HG02759 (cell line): Measurements from ENCODE around the gene ELAVL2.

Experiments used
- ATAC-seq: cut with Tn5 transposase; IDR thresholded peaks from one replicate; pipeline ENCODE4 v1.9.1; 2021; ENCODE audit warnings: mild to moderate bottlenecking, moderate library complexity; ENCODE audit not compliant: unreplicated experiment

ELAVL2 gene

GRCh38 chr9:23774266-23774665 is 51.8 kb downstream of the ELAVL2 start:
- ATAC-seq = no peak

GRCh38 chr9:23772385-23772783 is 53.7 kb downstream of the ELAVL2 start:
- no peak for ATAC-seq

- no peak for ATAC-seq
Measured at GRCh38 chr9:23771746-23772384, 54.2 kb downstream of the ELAVL2 start.

GRCh38 chr9:23769307-23769935 is 56.6 kb downstream of the ELAVL2 start:
- no peak for ATAC-seq

- no peak for ATAC-seq
Measured at GRCh38 chr9:23768861-23769260, 57.2 kb downstream of the ELAVL2 start.

GRCh38 chr9:23766613-23767012 is 59.4 kb downstream of the ELAVL2 start:
- no peak for ATAC-seq

GRCh38 chr9:23765561-23765960 is 60.5 kb downstream of the ELAVL2 start:
- no peak for ATAC-seq

- no peak for ATAC-seq
Measured at GRCh38 chr9:23764219-23764618, 61.8 kb downstream of the ELAVL2 start.

GRCh38 chr9:23754551-23754950 is 71.5 kb downstream of the ELAVL2 start:
- ATAC-seq = no peak

GRCh38 chr9:23752859-23753258 is 73.2 kb downstream of the ELAVL2 start:
- ATAC-seq = no peak

GRCh38 chr9:23751633-23752032 is 74.4 kb downstream of the ELAVL2 start:
- no peak for ATAC-seq

GRCh38 chr9:23750808-23751207 is 75.2 kb downstream of the ELAVL2 start:
- ATAC-seq = no peak

GRCh38 chr9:23747088-23748075 is 78.7 kb downstream of the ELAVL2 start:
- no peak for ATAC-seq

GRCh38 chr9:23746317-23746716 is 79.7 kb downstream of the ELAVL2 start:
- no peak for ATAC-seq

GRCh38 chr9:23743036-23743435 is 83.0 kb downstream of the ELAVL2 start:
- ATAC-seq = no peak

- ATAC-seq = no peak
Measured at GRCh38 chr9:23741351-23741750, 84.7 kb downstream of the ELAVL2 start.

GRCh38 chr9:23740531-23740930 is 85.5 kb downstream of the ELAVL2 start:
- no peak for ATAC-seq

GRCh38 chr9:23739753-23740152 is 86.3 kb downstream of the ELAVL2 start:
- no peak for ATAC-seq

- ATAC-seq = no peak
Measured at GRCh38 chr9:23736293-23736692, 89.7 kb downstream of the ELAVL2 start.

GRCh38 chr9:23733495-23734078 is 92.5 kb downstream of the ELAVL2 start:
- ATAC-seq = no peak

- no peak for ATAC-seq
Measured at GRCh38 chr9:23731353-23731752, 94.7 kb downstream of the ELAVL2 start.
